Brain microvascular endothelial cell (primary cell): ENCODE data around the gene NECAP2.

Experiments used
- DNase-seq: peaks from one replicate; pipeline ENCODE4 v3.0.0-alpha.2; 2020
- H3K27ac ChIP-seq: fragments of 250-450 bp; sonication (Bioruptor Pico); 2 replicates; pipeline ENCODE4 v1.5.1; 2020; ENCODE audit warnings: mild to moderate bottlenecking, moderate library complexity
- H3K27me3 ChIP-seq: fragments of 250-450 bp; sonication (Bioruptor Pico); replicated peaks from 2 replicates; pipeline ENCODE4 v1.5.1; 2020; ENCODE audit warnings: mild to moderate bottlenecking
- H3K36me3 ChIP-seq: fragments of 250-450 bp; sonication (Bioruptor Pico); replicated peaks from 2 replicates; pipeline ENCODE4 v1.5.1; 2020; ENCODE audit warnings: mild to moderate bottlenecking
- H3K4me3 ChIP-seq: 2 replicates; pipeline ENCODE4 v1.5.1; 2011; ENCODE audit warnings: low read depth, mild to moderate bottlenecking, control low read depth, low read length, moderate library complexity
- CTCF ChIP-seq: IDR thresholded peaks from 2 replicates; pipeline ENCODE4 v1.5.1; 2011; ENCODE audit warnings: low read depth, mild to moderate bottlenecking, moderate library complexity, low read length, control low read depth, inconsistent platforms; ENCODE audit errors: missing control alignments
- in situ Hi-C: cut with HindIII; loops from 2 replicates; pipeline ENCODE4 v1.10.0; 2017; ENCODE audit warnings: low sequenced_read_pairs, low pct_ligation_motif_present

Gene NECAP2

GRCh38 chr1:16441282-16441665 is 750 bp downstream of the NECAP2 start:
- DNase-seq = no peak
- Histone ChIP-seq H3K36me3 (peaks cover 32% of the 10 kb centered on the region), H3K4me3 (peak overlapping the region; percentile 99), H3K27ac (peak overlapping the region; percentile 75), H3K27me3 (no peaks in the 10 kb centered on the region)
- in situ Hi-C loops = no loop called here
- no peak for TF ChIP-seq CTCF

GRCh38 chr1:16442265-16442664 is 1.7 kb downstream of the NECAP2 start:
- in situ Hi-C loops = no loop called here

GRCh38 chr1:16442941-16443340 is 2.4 kb downstream of the NECAP2 start:
- in situ Hi-C loops = no loop called here

More at GRCh38 chr1:16442265-16442664, 1.7 kb downstream of the NECAP2 start:
- DNase-seq = no peak
- Histone ChIP-seq H3K4me3 (no peak overlapping the region), H3K27me3 (no peaks in the 10 kb centered on the region), H3K36me3 (peaks cover 40% of the 10 kb centered on the region), H3K27ac (no peak overlapping the region)
- no peak for TF ChIP-seq CTCF

GRCh38 chr1:16443975-16444770 is 3.6 kb downstream of the NECAP2 start:
- H3K36me3 ChIP-seq = peaks cover 57% of the 10 kb centered on the region
- no peak overlapping the region for H3K4me3 ChIP-seq
- TF ChIP-seq CTCF = no peak
- no peaks in the 10 kb centered on the region for H3K27me3 ChIP-seq
- in situ Hi-C loops = no loop called here
- no peak for DNase-seq
- no peak overlapping the region for H3K27ac ChIP-seq

More at GRCh38 chr1:16442941-16443340, 2.4 kb downstream of the NECAP2 start:
- no peak for DNase-seq
- Histone ChIP-seq H3K27me3 (no peaks in the 10 kb centered on the region), H3K36me3 (peaks cover 45% of the 10 kb centered on the region), H3K4me3 (no peak overlapping the region), H3K27ac (no peak overlapping the region)
- no peak for TF ChIP-seq CTCF

- H3K36me3 ChIP-seq = peaks cover 66% of the 10 kb centered on the region
- in situ Hi-C loops = no loop called here
- no peak overlapping the region for H3K27ac ChIP-seq
- no peaks in the 10 kb centered on the region for H3K27me3 ChIP-seq
- no peak for DNase-seq
- no peak overlapping the region for H3K4me3 ChIP-seq
- TF ChIP-seq CTCF = no peak
Measured at GRCh38 chr1:16445052-16445451, 4.5 kb downstream of the NECAP2 start.

- peaks cover 76% of the 10 kb centered on the region for H3K36me3 ChIP-seq
- no peaks in the 10 kb centered on the region for H3K27me3 ChIP-seq
- no peak overlapping the region for H3K27ac ChIP-seq
- DNase-seq = no peak
- in situ Hi-C loops = no loop called here
- H3K4me3 ChIP-seq = no peak overlapping the region
- no peak for TF ChIP-seq CTCF
Measured at GRCh38 chr1:16446116-16446515, 5.6 kb downstream of the NECAP2 start.
